HG02973 (cell line): ENCODE data around the gene CALML3.

Experiments used
- ATAC-seq: cut with Tn5 transposase; IDR thresholded peaks from one replicate; pipeline ENCODE4 v1.9.1; 2021; ENCODE audit warnings: moderate library complexity; ENCODE audit not compliant: unreplicated experiment

The CALML3 gene

GRCh38 chr10:5523796-5524574, 776 bp upstream of the CALML3 start:
- no peak for ATAC-seq

- ATAC-seq: no peak
Observed at GRCh38 chr10:5525561-5526341, 990 bp downstream of the CALML3 start.

- ATAC-seq: no peak
Observed at GRCh38 chr10:5526691-5527331, 2.0 kb downstream of the CALML3 start.

- ATAC-seq: no peak
Observed at GRCh38 chr10:5527332-5528200, 2.8 kb downstream of the CALML3 start.

GRCh38 chr10:5528989-5529701, 4.4 kb downstream of the CALML3 start:
- no peak for ATAC-seq

GRCh38 chr10:5529702-5530411, 5.1 kb downstream of the CALML3 start:
- no peak for ATAC-seq

GRCh38 chr10:5530412-5530806, 5.6 kb downstream of the CALML3 start:
- no peak for ATAC-seq

- no peak for ATAC-seq
Observed at GRCh38 chr10:5530846-5531557, 6.2 kb downstream of the CALML3 start.

- no peak for ATAC-seq
Observed at GRCh38 chr10:5531558-5532306, 7.0 kb downstream of the CALML3 start.

- ATAC-seq: no peak
Observed at GRCh38 chr10:5532307-5532605, 7.5 kb downstream of the CALML3 start.

GRCh38 chr10:5532618-5533097, 7.9 kb downstream of the CALML3 start:
- ATAC-seq: no peak

GRCh38 chr10:5533098-5533731, 8.5 kb downstream of the CALML3 start:
- ATAC-seq: no peak

- ATAC-seq: no peak
Observed at GRCh38 chr10:5534051-5534821, 9.5 kb downstream of the CALML3 start.

GRCh38 chr10:5534880-5535856, 10.4 kb downstream of the CALML3 start:
- ATAC-seq: no peak

GRCh38 chr10:5536486-5537081, 11.8 kb downstream of the CALML3 start:
- no peak for ATAC-seq
